HG03108 (cell line): ENCODE data around the gene ZFYVE28.
"Not testable (repeated sequence)": the region's sequence is repeated elsewhere in the genome, so short reads cannot be mapped to it uniquely, and the experiment has no call there.

Experiments
- ATAC-seq: cut with Tn5 transposase; IDR thresholded peaks from one replicate; pipeline ENCODE4 v1.9.1; 2021; ENCODE audit warnings: moderate library complexity; ENCODE audit not compliant: unreplicated experiment

The ZFYVE28 gene

DNA sequence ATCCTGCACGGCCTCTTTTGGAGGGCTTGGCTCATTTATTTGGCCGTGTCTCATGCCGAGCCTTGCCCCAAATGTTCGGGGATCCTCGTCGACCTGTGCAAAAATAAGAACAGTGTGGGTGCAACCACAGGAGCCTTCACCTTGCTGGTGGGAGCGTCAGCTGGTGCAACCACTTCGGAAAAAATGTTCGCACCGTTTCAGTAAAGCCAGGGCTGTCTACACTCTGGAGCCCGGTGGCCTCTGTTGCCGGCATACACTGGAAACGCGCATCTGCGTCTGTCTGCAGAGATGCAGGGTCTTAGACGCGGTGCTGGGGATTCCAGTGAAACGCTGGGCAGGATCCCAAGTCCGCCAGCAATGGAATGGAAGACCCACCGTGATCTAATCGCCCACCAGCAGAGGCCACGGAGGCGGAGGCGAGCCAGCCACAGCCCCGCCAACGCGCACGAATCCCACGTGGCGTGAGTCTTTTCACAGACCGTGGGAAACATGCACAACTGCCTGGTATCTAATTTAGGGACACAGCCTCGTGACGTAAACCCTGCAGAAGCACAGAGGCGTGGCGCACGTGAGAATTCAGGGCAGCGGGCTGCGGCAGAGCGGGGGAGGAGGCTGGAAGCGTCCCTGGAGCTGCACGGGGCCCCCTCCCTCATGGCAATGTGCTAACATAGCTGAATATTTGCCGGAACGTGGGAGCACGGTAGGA is 142.7 kb downstream of the ZFYVE28 start:
- no peak for ATAC-seq

DNA sequence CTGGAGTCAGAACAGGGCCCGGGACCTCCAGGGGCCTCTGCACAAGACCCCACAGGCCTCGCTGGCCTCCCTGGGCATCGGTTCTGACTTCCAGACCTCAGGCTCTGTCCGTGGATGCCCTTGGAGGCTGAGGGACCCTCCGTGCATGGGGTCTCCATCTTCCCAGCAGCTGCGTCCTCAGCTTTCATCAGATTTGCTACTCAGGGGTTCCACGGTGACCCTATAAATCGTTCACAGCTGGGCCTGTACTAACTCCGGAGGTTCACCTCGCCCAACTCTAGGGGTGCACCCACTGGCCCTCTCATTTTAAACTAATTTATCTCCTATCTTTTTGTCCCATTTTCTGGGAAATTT is 143.4 kb downstream of the ZFYVE28 start:
- ATAC-seq = not testable (repeated sequence)

DNA sequence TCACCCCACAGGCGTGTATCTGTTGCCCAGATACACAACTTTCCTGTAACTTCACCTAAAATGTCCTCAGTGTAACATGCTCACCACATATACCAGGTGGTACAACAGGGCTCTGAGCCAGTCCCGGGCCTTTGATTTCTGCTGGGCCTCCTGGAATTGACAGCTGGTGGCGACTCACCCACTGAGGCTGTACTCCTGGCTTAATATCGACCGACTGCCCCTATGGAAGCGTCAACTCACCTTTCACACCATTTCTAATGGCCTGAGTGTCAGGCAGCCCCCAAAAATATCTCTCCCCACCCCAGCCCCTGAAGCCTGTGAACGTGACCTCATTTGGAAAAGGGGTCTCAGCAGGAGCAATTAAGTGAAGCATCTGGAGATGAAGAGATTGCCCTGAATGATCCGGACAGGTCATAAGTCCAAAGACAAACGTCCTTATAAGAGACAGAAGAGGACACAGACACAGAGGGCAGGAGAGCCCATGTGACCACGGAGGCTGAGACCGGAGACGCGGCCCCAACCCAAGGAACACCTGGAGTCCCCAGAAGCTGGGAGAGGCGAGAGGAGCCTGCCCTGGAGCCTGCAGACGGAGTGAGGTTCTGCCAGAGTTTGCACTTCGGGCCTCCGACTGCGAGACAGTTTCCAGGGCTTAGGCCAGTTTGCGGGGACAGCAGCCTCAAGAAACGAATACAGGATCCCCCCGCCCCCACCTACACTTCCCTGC is 144.0 kb downstream of the ZFYVE28 start:
- no peak for ATAC-seq

DNA sequence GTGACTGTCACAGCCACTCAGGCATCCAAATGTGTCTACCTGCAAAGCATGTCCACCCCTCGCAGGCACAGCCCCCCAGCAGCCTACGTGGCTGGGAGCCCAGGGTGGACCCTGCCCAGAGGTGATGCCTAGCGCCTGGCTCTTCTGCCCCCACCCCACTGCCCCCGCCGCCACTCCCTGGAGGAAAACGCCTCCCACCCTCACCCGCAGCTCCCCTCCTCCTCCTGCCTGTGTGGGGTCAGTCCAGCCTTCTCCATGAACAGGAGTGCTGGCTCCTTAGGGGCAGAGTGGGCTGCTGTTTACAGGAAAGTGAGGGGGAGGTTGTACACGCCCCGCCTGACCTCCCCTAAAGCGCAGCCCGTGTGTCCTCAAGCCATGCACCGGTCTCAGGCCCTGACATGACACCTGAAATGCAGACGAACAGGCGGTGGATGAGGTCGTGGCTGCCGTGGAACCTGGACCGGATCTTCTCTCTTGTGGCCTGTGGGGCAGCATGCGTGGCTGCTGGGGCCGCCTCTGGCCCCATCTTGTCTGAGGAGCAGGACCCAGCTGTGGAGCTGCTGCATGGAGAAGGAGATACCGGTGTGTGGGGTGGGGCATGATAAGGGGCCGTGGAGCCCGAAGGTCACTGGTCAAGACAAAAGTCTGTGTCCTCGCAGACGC is 144.7 kb downstream of the ZFYVE28 start:
- no peak for ATAC-seq

DNA sequence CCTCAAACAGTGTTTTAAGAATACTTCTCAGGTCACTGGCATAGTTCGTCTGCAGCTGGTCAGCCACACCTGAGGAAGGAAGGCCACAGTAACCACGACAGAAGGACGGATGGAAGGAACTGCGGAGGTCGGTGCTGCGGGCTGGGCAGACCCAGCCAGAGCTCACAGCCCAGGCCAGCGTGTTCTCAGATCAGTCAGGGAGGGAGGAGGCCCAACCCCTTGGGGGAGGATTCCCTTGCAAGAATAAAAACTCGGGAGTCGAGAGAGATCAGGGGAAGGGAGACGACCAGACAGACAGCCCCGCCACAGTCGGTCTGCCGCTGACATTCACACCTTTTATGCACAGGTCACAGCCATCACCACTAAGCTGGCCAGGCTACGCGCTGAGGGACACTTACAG is 145.2 kb downstream of the ZFYVE28 start:
- no peak for ATAC-seq

DNA sequence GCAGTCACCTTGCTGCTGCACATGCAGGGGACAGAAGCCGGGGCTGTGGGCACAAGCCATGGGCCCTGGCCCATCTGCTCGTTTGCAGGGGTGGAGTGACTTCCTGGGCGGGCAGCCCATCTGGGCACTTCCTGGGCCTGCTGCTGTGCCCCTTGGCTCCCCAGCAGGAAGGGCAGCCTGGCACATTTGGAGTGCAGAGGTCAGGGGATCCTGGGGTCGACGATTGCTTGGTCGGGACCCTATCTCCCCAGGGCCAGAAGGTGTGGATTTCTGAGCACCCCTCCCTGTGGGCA is 145.7 kb downstream of the ZFYVE28 start:
- no peak for ATAC-seq

DNA sequence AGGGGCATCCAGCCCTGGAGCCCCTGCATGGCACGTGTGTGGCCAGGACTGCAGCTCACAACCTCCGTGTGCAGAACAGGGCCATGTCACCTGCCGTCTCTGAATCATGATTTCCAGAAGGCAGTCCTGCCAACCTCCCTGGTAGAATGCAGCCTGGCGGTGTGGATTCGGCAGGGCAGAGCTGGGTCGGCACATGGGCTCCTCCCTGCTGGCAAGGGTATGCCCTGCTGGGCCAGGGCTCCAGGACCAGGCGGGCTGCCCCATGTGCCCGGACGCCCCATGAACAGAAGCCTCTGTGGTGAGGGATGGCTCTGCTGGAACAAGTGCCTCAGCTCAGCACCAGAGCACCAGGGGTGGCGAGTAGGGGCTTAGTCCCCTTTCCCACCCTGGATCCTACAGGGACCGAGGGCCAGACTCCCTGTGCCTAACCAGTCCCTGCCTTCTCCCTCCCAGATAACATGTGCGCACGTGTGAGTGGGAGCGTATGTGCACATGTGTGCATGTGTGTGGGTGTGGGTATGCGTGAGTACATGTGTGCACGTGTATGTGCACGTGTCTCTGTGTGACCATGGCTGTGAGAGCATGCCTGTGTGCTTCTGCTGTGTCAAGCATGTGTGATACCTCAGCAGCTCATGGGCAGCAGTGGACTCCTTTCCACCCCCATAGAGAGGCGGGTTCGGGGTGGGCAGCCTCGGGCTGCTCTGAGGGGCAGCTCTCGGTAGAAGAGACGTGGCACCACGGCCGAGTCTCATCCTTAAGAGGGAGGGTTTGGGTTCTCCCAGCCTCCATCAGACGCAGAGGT is 146.2 kb downstream of the ZFYVE28 start:
- no peak for ATAC-seq

DNA sequence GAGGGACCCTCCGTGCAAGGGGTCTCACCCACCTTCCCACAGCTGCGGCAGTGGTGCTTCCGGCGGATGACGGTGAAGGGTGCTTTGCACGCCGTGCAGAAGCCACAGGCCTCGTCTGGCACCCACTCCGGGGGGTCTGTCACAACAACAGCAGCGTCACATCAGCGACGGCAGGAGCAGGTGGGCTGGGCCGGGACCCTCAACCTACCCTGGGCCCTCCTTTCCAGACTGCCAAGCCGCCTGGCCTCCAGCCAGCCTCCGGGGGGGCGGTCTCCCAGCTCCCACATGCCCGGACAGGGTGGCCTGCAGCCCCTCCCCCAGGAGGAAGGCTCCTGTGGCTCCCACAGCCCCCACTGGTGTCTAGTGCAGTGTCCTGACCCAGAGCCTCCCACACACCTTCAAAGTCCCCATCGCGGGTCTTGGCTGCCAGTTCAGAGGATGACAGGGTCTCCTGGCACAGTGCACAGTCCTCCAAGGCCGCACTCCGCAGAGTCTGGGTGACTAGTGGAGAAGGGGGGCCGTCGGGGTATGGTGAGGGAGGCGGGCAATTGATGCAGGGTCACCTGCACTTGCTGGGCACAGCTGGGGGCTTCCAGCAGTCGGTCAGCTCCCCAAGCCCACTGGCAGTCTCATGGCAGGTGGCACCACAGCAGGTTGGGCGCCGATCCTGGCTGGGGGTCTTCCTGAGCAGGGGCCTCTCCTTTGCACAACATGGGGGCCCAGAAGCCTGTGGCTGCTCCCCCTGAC is 147.0 kb downstream of the ZFYVE28 start:
- no peak for ATAC-seq

DNA sequence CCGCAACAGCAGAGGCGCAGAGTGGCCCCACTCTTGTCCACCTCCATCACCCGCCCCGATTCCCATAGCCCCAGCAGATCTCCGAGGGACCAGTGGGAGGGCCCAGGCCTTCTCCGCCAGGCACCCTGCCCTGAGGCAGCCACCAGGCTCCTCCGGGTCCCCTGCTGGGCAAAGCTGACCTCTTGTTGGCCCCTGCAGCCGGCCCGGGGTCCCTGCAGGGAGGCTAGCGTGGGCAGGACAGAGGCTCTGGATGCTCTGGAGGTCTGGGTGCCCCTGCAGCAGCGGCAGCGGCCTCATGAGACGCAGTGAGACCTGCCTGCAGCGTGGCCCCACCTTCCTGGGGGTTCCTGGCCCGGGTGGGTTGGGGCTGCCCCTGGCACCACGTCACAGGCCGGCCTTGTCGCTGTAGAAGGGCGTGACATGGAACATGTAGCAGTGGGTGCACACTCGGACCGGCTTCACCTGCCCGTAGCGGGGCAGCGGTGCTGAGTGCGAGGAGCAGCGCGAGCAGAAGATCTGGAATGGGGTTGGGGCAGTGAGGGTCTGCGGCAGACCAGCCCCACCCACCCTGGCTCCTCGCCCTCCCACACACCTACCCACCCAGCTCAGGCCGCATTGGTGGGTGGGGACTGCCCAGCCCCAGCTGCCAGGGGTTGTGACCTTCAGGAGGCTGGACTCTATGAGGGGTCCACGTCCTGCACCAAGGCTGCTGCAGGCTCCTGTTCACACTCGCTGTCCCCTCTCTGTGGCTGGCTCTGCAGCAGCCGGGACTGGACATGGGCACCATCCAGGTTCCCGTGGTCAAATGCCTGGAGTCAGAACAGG is 147.9 kb downstream of the ZFYVE28 start:
- no peak for ATAC-seq

DNA sequence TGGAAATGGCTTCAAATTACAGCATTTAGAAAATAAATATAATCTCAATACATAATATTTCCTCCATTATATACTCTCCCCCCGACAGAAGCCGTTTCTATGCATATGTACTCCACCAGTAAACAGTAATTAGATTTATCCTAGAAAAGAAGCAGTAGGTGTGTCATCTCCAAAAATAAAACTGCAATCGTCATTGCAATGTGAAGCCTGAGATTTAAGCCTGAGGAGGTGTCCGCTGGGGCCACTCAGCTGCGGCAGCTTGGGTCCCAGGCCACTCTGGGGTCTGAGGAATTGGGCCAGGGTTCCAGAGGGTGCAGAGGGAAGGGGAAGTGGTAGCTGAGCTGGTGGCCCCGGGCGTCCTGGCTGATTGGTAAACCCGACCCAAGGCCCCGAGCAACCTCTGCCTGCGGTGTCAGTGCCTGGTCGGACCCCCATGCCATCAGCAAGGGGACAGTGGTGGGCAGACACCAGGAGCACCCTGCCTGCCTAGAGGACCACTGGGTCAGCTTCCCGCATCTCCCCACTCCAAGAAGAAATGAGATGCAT is 148.8 kb downstream of the ZFYVE28 start:
- no peak for ATAC-seq

DNA sequence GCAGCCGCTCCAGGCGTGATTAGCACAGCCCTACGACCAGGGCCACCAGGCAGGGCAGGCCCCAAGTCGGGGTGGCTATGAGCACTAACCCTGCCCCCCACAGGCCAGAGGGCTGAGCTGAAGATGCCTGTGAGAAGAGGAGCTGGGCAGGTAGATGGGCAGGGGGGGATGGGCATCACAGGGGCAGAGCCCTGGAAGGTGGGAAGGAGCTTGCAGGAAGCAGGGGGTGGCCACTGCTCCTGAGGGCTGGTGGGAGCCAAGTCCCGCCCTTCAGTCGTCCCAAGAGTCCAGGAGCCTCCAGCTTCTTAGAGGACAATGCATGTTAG is 149.3 kb downstream of the ZFYVE28 start:
- no peak for ATAC-seq

DNA sequence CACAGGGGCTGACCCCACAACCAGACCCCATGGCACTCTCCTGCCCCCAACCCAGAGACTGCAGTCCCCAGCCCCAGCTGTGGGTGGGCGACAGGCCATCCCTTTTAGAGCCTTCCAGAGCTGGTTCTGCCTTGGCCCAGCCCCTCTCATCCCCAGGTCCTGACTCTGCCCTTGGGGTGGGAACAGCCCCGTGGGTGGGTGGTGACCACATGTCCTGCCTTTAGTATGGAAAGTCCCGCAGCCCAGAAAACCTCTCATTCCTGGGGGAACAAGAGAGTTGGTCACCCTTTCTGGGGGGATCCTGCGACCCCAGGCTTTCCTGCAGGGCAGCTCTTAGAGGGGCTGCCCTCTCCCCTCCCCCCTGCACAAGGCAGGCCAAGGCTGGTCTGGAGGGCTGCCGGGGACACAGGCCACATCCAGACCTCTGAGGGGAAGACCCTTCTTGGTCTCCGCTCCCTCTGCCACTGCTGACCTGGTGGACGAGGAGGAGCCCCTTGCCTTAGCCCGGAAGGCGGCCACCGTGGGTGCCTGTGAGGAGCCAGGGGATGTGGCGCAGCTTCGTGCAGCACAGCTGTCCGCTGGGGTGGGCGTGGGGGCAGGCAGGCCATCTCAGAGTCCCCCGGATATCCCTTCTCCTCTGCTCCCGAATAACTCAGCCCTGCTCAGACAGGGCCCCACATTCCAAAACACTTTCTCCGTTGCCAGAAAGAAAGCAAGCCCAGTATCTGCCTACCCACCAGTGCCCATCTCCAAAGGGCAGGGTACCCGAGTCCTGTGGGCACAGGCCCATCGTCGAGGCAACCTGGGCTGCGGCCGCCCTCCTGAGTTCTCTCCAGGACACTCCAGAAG is 149.9 kb downstream of the ZFYVE28 start:
- ATAC-seq = no peak

DNA sequence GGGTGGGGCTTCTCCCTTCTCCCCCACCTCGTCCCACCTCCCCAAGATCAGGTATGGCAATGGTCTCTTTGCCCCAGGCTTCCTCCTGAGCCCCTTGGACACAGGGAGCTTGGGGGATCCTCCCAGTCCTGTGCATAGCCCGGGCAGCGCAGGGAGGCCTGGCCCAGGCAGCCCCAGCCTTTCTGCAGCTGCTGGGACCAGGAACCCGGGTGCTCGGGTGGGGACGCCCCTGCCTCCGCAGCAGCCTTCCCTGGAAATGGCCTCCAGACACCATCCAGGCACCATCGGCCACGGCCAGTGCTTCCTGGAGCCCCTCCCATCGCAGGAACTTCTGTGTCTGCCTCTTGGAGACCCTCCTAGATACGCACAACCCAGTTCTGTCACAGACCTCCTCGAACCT is 150.6 kb downstream of the ZFYVE28 start:
- no peak for ATAC-seq

DNA sequence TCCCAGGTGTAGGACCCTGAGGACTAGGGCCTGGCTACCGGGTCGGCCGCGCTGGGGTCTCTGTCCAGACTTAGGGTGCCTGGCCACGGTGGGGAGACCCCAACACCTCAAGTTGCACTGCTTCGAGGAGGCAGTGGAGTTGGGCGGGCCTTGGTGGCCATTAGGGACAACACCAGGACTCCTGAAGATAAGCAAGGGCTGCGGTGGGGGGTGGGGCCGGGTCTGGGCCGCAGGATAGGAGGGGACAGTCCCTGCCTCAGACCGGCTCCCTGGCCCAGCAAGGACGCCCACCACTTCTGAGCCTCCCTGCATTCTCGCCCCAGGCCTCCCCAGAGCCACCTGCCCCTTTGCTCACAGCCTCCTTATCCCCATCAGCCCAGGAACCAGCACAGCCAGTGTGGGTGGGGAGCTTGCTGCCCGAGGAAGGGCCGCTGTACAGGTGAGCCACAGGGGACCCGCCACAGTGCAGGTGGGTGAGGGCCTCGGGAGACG is 151.1 kb downstream of the ZFYVE28 start:
- no peak for ATAC-seq

DNA sequence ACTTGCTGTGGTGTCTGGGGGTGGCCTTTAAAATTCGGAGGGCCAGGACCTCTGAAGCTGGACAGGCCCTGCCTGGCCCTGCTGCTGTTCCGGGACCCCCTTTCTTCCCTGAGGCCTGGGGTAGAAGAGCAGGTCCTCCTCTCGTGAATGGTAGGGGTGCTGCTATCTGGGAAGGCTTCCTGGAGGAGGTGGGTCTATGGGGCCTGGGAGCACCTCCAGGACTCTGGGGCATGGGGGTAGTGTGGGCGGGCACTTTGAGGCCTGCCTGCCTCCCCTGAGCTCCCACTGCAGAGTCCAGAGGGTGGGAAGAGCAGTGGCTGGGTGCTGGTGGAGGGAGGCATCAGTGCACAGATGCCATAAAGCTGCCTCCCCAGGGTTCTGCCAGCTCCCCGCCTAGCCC is 151.6 kb downstream of the ZFYVE28 start:
- ATAC-seq = no peak

DNA sequence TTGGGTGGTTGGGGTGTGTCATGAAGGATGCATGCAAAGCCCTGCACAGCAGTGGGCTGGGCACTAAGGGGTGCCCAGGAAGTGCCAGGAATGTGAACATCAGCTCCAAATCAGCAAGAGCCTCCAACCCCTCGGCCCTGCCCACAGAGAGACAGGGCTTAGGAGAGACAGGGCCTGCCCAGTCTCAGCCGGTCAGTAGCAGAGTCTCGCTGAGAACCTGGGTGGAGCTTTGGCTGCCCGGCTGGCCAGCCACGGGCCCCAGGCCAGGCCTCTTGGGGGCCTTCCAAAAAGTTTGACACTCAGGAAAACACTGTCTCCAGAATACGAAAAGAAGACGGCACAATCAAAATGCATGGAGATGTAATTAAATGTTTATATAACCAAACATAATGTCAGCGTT is 152.3 kb downstream of the ZFYVE28 start:
- ATAC-seq = no peak

DNA sequence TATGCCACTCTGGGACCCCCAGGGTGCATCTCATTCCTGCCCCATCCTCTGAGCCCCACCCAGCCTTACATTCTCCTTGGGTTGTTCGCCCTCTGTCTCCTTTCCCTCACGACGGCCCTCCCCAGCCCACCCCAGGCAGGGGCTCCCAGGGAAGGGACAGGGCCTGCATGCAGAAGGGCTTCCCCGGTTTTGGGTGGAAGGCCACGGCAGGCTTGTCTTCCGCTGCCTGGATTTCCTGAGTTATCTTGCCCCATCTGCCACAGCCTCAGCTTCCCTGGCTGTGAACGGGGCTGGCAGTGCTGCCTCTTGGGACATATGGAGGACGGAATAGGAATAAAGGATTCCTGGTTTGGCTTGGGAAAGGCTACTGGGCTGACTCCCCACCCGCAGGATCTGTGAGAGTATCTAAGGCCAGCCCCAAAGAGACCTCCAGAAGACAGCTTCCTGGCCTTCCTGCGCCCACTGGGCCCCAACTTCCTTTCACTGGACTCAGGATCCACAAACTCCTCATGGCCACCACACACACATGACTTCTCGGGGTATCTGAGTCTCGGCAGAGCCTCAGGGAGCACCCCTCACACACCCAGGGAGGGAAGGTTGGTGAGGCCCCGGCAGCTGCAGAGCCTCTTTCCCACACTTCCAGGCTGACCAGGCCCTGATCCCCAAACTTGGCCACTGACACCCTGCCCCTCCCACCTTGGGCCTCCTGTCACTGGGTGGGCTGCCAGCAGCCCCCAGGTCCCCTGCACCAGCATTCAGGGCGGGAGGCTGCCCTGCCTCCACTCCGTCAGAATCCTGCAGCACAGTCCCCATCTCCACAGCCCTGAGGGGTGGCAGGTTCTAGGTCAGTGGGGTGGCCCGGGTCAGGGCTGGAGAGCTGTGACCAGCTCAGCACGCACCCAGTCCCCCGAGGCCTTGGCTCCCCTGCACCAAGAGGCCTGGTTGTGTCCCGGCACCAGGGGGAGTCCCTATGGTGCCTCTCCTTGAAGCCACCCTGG is 153.0 kb downstream of the ZFYVE28 start:
- ATAC-seq = no peak
